GM13977 (cell line): Measurements from ENCODE around the gene LARP1B.
"Not testable (repeated sequence)": the region's sequence is repeated elsewhere in the genome, so short reads cannot be mapped to it uniquely, and the experiment has no call there.

Experiments used
- DNase-seq: peaks from one replicate; pipeline ENCODE4 v3.0.0; 2012; ENCODE audit warnings: low spot score
- in situ Hi-C: fragments of 300-500 bp; cut with MboI; formaldehyde crosslinking; loops from one replicate; pipeline ENCODE4 v1.12.0; 2022; ENCODE audit warnings: low sequenced_read_pairs, low pct_unique_long_range_greater_than_20kb, mixed read lengths, inconsistent platforms; ENCODE audit not compliant: unreplicated experiment
- TF ChIP-seq, protein P1 (sequence below): IDR thresholded peaks from 2 replicates; pipeline ENCODE4 v1.5.1; 2012; ENCODE audit warnings: mild to moderate bottlenecking, control low read depth; ENCODE audit not compliant: insufficient read depth; ENCODE audit errors: extremely low read depth, missing control alignments

The LARP1B gene

DNA sequence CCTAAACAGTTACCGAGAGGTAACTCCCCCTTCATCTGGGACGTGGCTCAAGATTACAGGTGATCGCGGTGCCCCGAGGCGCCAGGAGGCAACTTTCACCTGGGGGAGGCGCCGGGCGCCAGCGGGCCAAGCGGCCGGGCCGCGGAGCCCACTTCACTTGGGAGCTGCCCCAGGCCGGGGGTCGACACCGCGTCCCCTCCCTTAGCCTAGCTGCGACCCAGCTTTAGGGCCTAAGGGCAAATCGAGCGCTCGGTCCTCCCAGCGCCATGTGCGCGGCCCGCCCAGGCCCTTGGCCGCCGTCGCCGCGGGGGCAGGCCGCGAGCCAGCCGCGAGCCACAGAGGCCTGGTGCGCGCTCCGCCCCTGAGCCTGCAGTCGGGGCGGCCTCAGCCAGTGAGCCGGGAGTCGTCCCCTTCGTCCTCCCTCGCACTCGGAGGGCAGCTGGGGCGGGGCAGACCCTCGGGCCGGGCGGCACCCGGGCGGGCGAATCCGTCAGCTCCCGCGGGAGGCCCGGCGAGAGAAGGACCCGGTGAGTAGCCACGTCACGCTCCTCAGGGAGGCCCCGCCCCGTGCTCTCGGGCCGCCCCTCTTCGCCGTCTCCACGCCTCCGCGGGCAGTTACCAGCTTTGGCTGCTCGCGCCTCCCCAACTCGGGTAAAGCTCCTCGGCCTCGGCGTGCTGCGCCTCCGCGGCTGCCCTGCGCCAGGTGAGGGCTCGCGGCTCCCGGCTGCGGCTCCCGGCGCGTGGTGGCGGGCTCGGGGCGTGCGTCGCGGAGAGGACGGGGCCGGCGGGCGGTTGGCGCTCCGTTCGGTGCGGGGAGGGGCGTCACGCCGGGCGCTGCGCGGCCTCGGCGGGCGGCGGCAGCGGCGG, at the start of gene LARP1B:
LARP1B (plus strand) TSS at position 614 of the 867 bp plus-strand sequence. CDS start 13,640 bp downstream, outside the sequence.
- in situ Hi-C loops, result no loop called here
- DNase-seq, result peak; percentile 99
- TF ChIP-seq, protein P1, sequence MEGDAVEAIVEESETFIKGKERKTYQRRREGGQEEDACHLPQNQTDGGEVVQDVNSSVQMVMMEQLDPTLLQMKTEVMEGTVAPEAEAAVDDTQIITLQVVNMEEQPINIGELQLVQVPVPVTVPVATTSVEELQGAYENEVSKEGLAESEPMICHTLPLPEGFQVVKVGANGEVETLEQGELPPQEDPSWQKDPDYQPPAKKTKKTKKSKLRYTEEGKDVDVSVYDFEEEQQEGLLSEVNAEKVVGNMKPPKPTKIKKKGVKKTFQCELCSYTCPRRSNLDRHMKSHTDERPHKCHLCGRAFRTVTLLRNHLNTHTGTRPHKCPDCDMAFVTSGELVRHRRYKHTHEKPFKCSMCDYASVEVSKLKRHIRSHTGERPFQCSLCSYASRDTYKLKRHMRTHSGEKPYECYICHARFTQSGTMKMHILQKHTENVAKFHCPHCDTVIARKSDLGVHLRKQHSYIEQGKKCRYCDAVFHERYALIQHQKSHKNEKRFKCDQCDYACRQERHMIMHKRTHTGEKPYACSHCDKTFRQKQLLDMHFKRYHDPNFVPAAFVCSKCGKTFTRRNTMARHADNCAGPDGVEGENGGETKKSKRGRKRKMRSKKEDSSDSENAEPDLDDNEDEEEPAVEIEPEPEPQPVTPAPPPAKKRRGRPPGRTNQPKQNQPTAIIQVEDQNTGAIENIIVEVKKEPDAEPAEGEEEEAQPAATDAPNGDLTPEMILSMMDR, result no peak

DNA sequence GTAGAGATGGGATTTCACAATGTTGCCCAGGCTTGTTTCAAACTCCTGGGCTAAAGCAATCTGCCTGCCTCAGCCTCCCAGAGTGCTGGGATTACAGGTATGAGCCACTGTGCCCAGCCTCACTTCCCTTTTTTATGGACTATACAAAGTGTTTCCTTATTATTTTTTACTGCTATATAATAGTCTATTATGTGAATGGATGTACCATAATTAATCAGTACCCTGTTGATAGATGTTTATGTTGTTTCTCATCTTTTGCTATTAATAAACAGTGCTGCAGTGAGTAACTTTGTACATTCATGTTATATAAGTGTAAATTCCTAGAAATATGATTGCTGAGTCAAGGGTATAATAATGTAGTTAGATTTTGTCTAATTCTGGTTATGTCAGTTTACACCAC, 35.8 kb upstream of the LARP1B start:
- TF ChIP-seq, protein P1, result no peak
- in situ Hi-C loops, result no loop called here
- DNase-seq, result no peak

DNA sequence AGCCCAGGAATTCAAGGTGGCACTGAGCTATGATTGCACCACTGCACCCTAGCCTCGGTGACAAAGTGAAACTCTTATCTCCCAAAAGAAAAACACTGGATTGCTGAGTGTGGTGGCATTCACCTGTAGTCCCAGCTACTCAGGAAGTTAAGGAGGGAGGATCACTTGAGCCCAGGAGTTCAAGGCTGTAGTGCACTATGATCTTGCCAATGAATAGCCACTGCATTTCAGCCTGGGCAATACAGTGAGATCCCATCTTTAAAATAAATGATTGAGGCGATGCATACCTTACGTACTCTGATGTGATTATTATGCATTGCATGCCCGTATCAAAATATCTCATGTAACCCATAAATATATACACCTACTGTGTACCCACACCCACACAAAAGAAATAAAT, 31.2 kb upstream of the LARP1B start:
- TF ChIP-seq, protein P1, result no peak
- DNase-seq, result no peak
- in situ Hi-C loops, result no loop called here

DNA sequence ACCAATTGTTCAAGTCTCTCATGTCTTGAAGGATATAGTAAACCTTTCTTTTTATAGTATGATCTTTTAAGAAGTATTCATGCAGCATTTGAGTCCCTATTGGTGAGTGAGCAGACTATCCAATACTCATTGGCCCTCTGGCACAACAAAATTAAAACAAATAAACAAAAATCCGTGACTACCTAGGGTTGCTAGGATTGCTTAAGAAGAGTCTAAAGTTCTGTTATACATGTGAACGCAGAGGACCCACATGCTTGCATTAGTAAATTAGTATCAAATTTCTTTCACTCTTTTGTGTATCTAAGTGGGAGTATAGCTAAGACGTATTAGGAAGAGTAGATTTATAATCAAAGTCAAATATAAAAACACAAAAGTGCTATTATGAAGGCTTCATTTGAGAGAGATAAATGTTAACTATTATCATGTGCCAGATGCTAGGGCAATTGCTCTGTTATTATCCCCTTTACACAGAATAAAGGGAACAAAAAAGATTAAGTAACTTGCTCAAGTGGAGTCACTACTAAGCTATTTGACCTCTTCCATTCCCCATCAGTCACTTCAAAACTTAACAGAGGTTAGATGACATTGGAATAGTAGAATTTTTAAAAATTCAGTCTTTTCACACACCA, 29.2 kb upstream of the LARP1B start:
- DNase-seq, result no peak
- in situ Hi-C loops, result no loop called here
- TF ChIP-seq, protein P1, result no peak

DNA sequence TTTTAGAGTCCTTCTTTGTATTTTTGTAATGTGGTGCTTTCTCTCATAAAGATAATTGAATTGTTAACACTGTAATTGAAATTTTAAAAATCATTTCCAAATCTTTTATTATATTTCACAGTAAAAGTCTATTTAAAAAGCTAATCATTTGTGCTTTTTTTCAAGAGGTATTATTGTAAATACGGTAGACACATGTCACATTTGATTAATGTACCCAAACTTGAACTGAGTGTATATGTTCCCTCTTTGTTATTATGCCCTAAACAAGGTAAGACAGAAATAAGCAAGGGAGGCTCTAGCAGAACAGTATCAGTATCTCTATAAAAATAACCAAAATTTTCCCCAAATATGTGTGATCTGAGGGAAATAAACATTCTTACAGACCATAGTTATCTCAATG, 21.5 kb upstream of the LARP1B start:
- TF ChIP-seq, protein P1, result no peak
- in situ Hi-C loops, result no loop called here
- no peak for DNase-seq

DNA sequence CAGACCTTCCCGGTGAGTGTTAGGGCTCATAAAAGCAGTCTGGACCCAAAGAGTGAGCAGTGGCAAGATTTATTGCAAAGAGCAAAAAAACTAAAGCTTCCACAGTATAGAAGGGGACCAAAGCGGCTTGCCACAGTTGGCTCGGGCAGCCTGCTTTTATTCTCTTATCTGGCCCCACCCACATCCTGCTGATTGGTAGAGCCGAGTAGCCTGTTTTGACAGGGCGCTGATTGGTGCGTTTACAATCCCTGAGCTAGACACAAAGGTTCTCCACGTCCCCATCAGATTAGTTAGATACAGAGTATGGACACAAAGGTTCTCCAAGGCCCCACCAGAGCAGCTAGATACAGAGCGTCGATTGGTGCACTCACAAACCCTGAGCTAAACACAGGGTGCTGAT, 14.1 kb upstream of the LARP1B start:
- in situ Hi-C loops, DNase-seq: not testable (repeated sequence)

DNA sequence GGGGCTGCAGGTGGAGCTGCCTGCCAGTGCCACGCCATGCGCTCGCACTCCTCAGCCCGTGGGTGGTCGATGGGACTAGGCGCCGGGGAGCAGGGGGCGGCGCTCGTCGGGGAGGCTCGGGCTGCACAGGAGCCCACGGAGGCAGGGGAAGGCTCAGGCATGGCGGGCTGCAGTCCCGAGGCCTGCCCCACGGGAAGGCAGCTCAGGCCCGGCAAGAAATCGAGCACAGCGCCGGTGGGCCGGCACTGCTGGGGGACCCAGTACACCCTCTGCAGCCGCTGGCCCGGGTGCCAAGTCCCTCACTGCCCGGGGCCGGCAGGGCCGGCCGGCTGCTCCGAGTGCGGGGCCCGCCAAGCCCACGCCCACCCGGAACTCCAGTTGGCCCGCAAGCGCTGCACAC, 13.6 kb upstream of the LARP1B start:
- in situ Hi-C loops, DNase-seq: not testable (repeated sequence)
